Stimulated activated CD4-positive, alpha-beta T cell treated with anti-CD3 and anti-CD28 coated beads, TNF-alpha, amount 100 ng/mL, for 1 hour (primary cell): ENCODE measurements around the gene PKP1.

Source experiments
- DNase-seq, 3 donors: peaks; one replicate each; pipeline ENCODE4 v3.0.0-alpha.2; 2020; ENCODE audit warnings: low read depth in 3 of 3, low spot score in 1 of 3

Gene PKP1

GRCh38 chr1:201260648-201261311, 22.5 kb upstream of the PKP1 start:
- no peak for DNase-seq

DNA sequence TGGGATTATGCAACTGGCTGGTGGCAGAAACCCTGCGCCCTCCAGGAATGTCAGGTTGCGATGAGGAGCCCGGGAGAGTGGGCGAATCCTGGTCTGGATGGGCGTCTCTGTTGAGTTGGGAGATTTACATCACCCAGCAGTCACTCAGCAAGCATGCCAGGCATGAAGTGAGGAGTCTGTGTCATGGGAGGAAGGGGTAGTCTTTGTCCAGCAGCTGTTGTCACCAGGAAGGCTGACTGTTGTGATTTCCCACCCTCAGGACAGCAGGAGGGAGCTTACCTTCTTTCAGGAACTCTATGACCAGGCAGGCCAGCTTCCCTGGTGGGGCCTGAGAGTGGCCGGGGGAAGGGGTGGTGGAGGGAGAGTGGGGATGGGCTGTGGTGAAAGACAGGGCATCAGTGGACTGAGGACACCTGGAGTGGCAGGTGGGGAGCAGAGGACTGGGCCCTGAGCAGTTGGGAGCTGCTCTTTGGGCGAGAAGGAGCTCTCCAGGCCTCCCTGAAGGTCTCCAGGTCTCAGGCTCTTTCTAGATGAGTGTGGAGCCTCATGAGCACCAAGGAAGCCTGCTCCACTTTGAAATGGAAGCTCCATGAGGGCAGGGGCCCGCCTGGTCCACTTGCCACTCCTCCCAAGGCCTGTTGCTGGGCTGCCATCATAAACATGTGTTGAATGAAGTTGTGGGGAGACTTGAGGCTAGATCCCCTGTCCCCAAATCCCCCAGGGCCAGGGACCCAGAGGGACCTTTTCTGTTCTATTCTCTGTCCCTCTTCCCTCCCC, 21.3 kb upstream of the PKP1 start:
- DNase-seq = no peak

DNA sequence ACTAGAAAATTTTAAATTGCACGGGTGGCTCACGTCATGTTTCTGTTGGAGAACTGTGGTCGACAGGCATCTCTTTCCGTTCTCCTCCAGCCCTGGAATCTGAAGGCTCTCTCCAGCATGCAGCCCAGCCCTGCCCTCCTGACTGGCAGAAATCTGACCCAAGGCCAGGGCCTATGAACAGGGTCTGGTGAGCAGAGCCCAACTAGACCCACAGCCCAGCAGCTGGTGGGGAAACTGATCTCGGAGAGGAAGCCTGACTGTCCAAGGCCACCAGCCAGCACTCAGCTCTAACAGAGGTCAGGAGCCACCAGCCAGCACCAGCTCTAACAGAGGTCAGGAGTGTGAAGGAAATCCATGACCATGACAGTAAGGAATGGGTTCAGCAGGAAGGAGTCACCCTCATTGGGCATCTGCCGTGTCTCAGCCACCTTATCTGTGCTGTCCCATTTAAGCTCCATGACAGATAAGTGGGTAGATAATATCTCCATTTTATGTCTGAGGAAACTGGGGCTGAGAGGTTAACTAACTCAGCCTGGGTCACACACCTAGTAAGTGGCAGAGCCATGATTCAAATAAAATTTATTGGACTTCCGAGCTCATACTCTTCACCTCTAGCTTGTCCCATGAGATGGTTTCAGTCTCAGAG, 20.2 kb upstream of the PKP1 start:
- no peak for DNase-seq

DNA sequence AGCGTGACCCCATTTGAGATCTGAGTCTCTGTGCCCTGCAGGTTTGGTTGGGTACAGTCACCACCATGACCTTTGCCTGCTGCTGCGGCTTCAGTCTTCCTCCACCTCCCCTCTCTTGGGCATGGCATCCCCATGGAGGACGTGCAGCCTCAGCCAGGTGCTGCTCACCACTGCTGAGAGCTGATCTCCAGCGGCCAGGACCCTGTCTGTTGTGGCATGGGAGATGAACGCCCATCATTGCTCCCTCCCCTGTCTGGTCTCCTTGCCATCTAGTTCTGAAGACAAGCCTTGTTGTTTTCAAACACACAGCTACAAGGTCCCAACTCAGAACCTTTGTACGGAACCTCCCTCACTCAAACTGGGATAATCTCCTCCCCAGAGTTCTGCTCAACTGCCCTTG, 19.2 kb upstream of the PKP1 start:
- DNase-seq = no peak

DNA sequence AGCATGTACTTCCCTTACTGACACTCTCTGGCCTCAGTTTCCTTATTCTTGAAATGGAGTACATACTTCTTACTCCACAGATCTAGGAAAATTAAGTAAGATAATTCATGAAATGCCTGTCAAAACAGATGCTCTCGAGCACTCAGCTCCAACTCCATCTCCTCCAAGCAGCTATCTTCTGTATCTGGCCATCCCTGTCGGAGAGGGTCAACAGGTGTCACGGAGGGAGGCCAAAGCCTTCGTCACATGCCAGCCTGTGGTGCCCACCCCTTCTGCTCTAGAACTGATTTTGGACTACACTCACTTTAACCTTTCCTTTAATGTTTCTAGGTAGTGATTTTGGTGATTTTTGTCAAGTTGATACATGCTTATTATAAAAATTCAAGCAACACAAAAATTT, 18.8 kb upstream of the PKP1 start:
- DNase-seq = no peak

GRCh38 chr1:201265756-201266155, 17.6 kb upstream of the PKP1 start:
- DNase-seq = no peak

GRCh38 chr1:201266276-201266675, 17.0 kb upstream of the PKP1 start:
- no peak for DNase-seq

GRCh38 chr1:201266774-201267173, 16.5 kb upstream of the PKP1 start:
- no peak for DNase-seq

DNA sequence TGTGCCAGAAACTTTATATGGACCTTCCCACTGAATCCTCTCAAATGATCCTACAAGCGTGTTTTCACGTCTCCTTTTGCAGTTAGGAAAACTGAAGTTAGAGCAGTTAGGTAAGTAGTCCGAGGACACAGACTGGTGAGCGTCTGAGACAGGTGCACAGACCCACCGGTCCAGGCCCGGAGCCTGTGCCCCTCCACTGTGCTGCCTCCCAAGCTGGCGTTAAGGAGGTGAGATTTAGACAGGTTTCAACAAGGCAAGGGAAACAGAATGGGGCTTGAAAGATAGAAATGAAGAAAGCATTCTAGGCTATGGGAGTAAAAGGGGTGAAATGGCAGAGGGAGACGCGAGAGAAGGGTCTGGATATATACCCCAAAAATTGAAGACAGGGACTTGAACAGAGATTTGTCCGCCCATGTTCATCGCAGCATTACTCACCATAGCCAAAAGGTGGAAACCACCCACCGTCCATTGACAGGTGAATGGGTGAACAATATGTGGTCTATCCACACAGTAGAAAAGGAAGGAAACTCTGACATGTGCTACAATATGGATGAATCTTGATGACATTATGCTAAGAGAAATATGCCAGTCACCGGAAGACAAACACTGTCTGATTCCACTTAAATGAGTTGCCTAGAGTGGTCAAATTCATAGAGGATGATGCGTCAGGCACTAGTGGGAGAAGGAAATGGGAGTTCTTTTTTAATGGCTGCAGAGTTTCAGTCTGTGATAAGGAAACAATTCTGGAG, 15.7 kb upstream of the PKP1 start:
- no peak for DNase-seq

DNA sequence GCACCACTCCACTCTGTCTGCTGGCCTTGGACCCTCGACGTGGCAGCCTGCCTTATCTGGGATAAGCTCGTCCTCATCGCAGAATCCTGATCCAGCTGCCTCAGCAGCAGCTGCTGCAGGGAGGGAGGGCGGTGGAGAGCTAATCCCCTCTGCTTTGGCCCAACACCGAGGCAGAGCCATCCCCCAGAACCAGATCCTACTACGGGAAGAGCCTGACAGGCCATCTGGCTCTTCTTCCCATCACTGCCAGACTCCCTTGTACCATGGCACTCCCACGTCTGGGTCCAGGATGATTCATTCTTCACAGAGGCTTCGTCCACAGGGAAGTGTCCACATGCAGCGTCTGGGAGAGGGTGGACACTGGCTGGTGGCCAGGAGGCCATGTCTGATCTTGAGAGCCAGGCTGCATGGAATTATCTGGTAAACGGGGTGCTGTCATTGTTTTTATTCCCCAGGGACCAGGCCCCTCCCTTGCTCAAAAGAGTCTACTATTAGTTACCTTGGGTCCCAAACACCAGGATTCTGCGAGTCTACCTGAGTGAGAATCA, 14.6 kb upstream of the PKP1 start:
- DNase-seq = no peak

DNA sequence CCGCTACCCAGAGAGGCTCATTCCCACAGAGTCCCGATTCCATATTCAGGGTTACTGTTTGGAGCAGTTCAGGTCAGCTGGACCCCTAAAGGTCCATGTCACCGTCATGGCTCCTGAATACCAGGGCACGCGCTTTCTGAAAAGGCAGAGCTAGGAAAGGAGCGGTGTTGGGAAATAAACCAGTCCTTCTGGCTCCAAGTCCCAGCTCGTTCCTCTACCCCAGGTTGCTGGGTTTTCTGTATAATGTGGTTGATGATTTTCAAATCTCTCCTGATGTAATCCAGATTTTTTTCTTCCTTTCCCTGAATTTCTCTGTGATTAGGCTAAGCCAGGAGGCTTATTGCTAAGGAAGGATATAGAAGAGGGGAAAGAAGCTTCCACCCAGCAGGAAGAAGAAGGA, 14.0 kb upstream of the PKP1 start:
- no peak for DNase-seq

DNA sequence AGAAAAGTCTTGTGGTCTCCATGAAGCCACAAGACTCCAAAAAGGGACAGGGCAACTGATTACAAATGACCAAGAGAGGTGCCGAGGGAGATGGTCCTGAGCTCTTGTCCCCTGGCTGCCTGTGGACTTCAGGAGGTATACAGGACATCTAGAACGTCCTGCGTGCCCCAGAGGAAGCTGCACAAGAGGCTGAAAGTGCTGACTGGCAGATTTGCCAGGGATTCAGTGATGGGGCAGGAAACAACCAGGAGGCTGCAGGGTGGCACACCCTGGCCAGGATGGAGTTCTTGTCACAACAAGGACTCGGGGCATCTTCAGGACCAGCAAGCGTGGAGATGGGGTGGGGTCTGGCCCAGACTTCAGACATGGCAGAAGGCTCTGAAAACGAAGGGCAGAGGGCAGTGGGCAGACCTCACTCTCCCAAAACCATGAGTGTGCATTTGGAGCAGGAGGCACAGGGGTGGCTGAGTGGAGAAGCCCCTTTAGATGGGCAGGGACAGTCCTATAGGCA, 13.4 kb upstream of the PKP1 start:
- no peak for DNase-seq

DNA sequence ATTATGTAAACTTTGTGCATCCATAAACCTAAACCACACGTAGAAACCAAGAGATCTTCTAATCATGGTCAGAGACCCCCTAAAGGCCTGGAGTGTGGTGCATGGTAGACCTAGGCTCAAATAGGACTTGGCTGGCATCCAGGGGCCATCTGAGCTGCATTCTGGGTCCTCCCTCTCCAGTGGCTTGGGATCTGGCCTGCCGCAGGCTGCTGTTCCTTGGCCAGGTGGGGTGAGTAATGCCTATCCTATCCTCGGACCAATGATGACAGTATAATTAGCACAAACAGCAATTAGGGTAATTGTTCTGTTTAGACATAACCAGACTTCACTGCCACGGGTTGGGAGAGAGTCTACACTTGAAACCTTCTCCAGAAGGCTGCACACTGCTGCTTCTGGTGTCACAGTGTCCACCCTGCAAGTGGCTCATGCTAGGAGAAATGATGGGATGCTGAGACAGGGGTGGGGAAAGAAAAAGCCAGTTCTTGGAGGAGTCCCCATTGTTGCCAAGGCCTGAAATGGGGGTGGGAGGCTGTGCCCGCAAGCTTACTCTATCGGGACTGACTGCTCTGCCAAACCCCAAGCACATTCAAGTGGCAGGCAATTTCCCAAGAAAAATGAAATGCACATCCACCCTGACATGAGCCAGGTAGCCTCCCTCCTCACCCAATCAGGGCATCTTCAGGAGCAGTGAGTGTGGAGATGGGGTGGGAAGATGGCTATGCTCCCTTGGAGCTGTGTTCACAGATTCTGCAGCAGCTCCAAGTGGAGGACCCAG, 12.5 kb upstream of the PKP1 start:
- DNase-seq = no peak

GRCh38 chr1:201272799-201273198, 10.5 kb upstream of the PKP1 start:
- no peak for DNase-seq

GRCh38 chr1:201274616-201275252, 8.6 kb upstream of the PKP1 start:
- no peak for DNase-seq

DNA sequence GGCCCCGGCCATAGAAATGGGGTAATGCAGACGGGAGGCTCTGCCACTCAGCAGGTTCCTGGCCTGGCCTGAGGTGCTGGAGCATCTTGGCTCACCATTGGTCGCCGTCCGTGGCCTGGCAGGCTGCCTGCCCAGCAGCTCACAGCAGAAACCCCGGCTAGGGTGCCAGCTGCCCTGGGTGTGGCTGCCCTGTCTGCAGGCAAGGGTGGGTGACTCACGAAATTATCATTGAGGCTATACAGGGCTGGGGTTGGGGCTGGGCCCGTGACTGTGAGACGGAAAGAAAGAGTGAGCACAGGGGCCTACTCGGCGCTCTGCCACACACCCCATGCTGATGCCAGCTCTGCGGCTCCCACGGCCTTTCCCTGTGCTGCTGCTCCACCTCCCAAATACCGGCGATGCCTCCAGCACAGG, 8.0 kb upstream of the PKP1 start:
- DNase-seq = no peak

DNA sequence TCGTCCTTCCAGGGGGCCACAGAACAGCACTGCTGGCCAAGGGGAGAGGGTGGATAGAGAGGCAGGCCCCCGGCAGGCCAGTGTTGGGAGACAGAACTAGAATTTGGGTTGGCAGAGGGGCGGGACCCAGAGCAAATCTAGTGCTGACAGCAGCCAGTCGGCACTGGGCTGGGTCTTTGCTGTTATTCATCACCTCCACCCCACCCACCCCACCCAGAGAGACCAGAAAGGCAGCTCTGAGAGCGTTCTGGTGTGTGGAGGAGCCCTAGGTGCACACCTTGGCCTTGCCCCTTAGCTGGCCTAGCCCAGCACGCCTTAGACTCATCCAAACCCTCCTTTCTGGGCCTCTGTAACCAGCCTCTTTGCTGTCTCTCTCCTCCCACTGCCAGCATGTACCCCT, 6.4 kb upstream of the PKP1 start:
- no peak for DNase-seq

GRCh38 chr1:201277441-201277840, 5.9 kb upstream of the PKP1 start:
- no peak for DNase-seq

GRCh38 chr1:201279313-201279712, 4.0 kb upstream of the PKP1 start:
- DNase-seq = no peak

DNA sequence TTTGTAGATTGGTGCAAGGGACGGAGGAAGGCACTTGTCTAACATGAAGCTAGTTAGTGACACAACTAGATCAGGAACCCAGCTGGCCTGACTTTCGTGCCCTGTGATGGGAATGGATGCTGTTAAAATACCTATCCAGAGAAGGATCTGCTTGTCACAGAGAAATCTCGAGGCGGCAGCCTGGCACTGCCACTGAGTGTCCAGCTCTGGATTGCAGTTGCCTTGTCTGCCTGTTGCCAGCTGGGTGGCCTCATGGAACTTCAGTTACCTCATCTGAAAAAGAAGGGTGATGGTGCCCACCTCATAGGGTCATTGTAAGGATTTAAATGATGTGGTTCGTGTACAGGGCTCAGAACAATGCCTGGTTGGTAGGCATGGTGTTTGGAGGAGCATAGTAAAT, 2.4 kb upstream of the PKP1 start:
- no peak for DNase-seq
